WERI-Rb-1 (cell line): ENCODE results near the gene MYLIP.

Source experiments
- DNase-seq: peaks from one replicate; pipeline ENCODE4 v3.0.0-alpha.2; 2020
- H3K27ac ChIP-seq: fragments of 250-450 bp; sonication (Bioruptor Pico); 2 replicates; pipeline ENCODE4 v1.5.1; 2020; ENCODE audit warnings: mild to moderate bottlenecking, moderate library complexity
- H3K27me3 ChIP-seq: fragments of 250-450 bp; sonication (Bioruptor Pico); 2 replicates; pipeline ENCODE4 v1.5.1; 2021; ENCODE audit warnings: mild to moderate bottlenecking, low read depth, moderate library complexity; ENCODE audit not compliant: insufficient read depth, severe bottlenecking
- H3K36me3 ChIP-seq: fragments of 250-450 bp; sonication (Bioruptor Pico); 2 replicates; pipeline ENCODE4 v1.5.1; 2020; ENCODE audit warnings: mild to moderate bottlenecking, moderate library complexity
- H3K4me3 ChIP-seq: 2 replicates; pipeline ENCODE4 v1.5.1; 2011; ENCODE audit warnings: low read depth, mild to moderate bottlenecking, control low read depth, low read length
- H3K9me3 ChIP-seq: fragments of 250-450 bp; sonication (Bioruptor Pico); 2 replicates; pipeline ENCODE4 v1.5.1; 2021; ENCODE audit warnings: mild to moderate bottlenecking, moderate library complexity; ENCODE audit not compliant: severe bottlenecking
- CTCF ChIP-seq: IDR thresholded peaks from 2 replicates; pipeline ENCODE4 v1.5.1; 2011; ENCODE audit warnings: low read depth, mild to moderate bottlenecking, control low read depth, inconsistent platforms, low read length

The MYLIP gene

GRCh38 chr6:16128759-16129622 is at the start of gene MYLIP:
TSS of gene MYLIP (plus strand) at chr6:16129086. CDS start at chr6:16129323, 237 bp downstream.
- H3K27ac ChIP-seq = peak within 1 kb of the TSS; percentile 90
- H3K4me3 ChIP-seq = peak within 1 kb of the TSS; percentile 76
- TF ChIP-seq CTCF = peak; percentile 97
- no peaks in the 10 kb centered on the region for H3K9me3 ChIP-seq
- DNase-seq = peak; percentile 100
- H3K27me3 ChIP-seq = no peaks in the 10 kb centered on the region
- H3K36me3 ChIP-seq = peaks cover 36% of the 10 kb centered on the region

GRCh38 chr6:16079354-16079753 is 49.5 kb upstream of the MYLIP start:
- no peaks in the 10 kb centered on the region for H3K36me3 ChIP-seq
- TF ChIP-seq CTCF = no peak
- DNase-seq = no peak
- H3K4me3 ChIP-seq = no peak overlapping the region
- no peaks in the 10 kb centered on the region for H3K27me3 ChIP-seq
- H3K27ac ChIP-seq = no peak overlapping the region
- no peaks in the 10 kb centered on the region for H3K9me3 ChIP-seq

GRCh38 chr6:16080204-16080603 is 48.7 kb upstream of the MYLIP start:
- H3K36me3 ChIP-seq = no peaks in the 10 kb centered on the region
- TF ChIP-seq CTCF = no peak
- no peak overlapping the region for H3K27ac ChIP-seq
- no peak for DNase-seq
- no peaks in the 10 kb centered on the region for H3K9me3 ChIP-seq
- H3K4me3 ChIP-seq = no peak overlapping the region
- no peaks in the 10 kb centered on the region for H3K27me3 ChIP-seq

- Histone ChIP-seq H3K4me3 (no peak overlapping the region), H3K9me3 (no peaks in the 10 kb centered on the region), H3K27me3 (no peaks in the 10 kb centered on the region), H3K27ac (no peak overlapping the region), H3K36me3 (no peaks in the 10 kb centered on the region)
- no peak for DNase-seq
- TF ChIP-seq CTCF = no peak
These were observed 47.6 kb upstream of the MYLIP start for GRCh38 chr6:16081326-16081725.

- no peak for TF ChIP-seq CTCF
- Histone ChIP-seq H3K27me3 (no peaks in the 10 kb centered on the region), H3K9me3 (no peaks in the 10 kb centered on the region), H3K36me3 (no peaks in the 10 kb centered on the region), H3K27ac (no peak overlapping the region), H3K4me3 (no peak overlapping the region)
- no peak for DNase-seq
These were observed 46.5 kb upstream of the MYLIP start for GRCh38 chr6:16082361-16082760.
